ENCODE results near the gene PMPCA.

The PMPCA gene

GRCh38 chr9:136399176-136400037 lies 11.1 kb upstream of the PMPCA start (continued):
- TF ChIP-seq, protein P1, sequence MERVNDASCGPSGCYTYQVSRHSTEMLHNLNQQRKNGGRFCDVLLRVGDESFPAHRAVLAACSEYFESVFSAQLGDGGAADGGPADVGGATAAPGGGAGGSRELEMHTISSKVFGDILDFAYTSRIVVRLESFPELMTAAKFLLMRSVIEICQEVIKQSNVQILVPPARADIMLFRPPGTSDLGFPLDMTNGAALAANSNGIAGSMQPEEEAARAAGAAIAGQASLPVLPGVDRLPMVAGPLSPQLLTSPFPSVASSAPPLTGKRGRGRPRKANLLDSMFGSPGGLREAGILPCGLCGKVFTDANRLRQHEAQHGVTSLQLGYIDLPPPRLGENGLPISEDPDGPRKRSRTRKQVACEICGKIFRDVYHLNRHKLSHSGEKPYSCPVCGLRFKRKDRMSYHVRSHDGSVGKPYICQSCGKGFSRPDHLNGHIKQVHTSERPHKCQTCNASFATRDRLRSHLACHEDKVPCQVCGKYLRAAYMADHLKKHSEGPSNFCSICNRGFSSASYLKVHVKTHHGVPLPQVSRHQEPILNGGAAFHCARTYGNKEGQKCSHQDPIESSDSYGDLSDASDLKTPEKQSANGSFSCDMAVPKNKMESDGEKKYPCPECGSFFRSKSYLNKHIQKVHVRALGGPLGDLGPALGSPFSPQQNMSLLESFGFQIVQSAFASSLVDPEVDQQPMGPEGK (tag by site-specific recombination; IDR thresholded peaks at IDR 0.05): peak; percentile 45
- TF ChIP-seq ZIC2 (tag by site-specific recombination; IDR thresholded peaks at IDR 0.05) (peak; percentile 53), ZBTB11 (tag by site-specific recombination; conservative IDR thresholded peaks at IDR 0.05; ENCODE audit: low read depth) (no peak), ZNF366 (tag by site-specific recombination; conservative IDR thresholded peaks at IDR 0.05) (no peak)

- Histone ChIP-seq H3K4me3 (ENCODE audit: low read depth, low read length) (peak within 1 kb of the TSS; percentile 91), H3K36me3 (ENCODE audit: control insufficient read depth in 2 of 2, insufficient read depth in 1 of 2, low read length in 2 of 2) (peaks cover 7 to 72% of the 10 kb centered on the region in 2 experiments), H3K9me3 (ENCODE audit: control insufficient read depth, insufficient read depth, low read depth, low read length) (no peaks in the 10 kb centered on the region), H3K4me1 (ENCODE audit: control insufficient read depth, insufficient read depth, low read length) (no peaks in the 10 kb centered on the region), H3K27ac (ENCODE audit: extremely low read depth, low read depth, low read length) (peak within 1 kb of the TSS; percentile 53; the same call in 1 of the 2 replicates)
- CTCF ChIA-PET: interaction anchor here (0.5 to 2.6 kb wide), 31 partner anchors 9 to 877 kb away, joined by 3 to 28 read pairs (median 3); partner anchors contain the start of genes DNLZ, ENTR1 and PMPCA
- POLR2A ChIA-PET: interaction anchor here (1.2 to 2.6 kb wide), 4 partner anchors 9 to 37 kb away, joined by 5 to 15 read pairs (median 8); no protein-coding TSS in a partner anchor
- peak; percentile 65 for TF ChIP-seq ZNF335 (tag by site-specific recombination; conservative IDR thresholded peaks at IDR 0.05)
- TF ChIP-seq ZNF2 (tag by site-specific recombination; IDR thresholded peaks at IDR 0.05): no peak
- 0 out of 2 replicates have a peak, but pooled peaks have one; percentile 46 for TF ChIP-seq BCL11A (tag by site-specific recombination; IDR thresholded peaks at IDR 0.05; ENCODE audit: low read depth)
- no peak for TF ChIP-seq ZNF701 (tag by site-specific recombination; IDR thresholded peaks at IDR 0.05)
- TF ChIP-seq ZNF561 (tag by site-specific recombination; IDR thresholded peaks at IDR 0.05; ENCODE audit: borderline replicate concordance): peak; percentile 55; the same call in 1 of the 2 replicates
- no peak for TF ChIP-seq GLI4 (tag by site-specific recombination; IDR thresholded peaks at IDR 0.05)
- TF ChIP-seq ZNF280C (tag by site-specific recombination; IDR thresholded peaks at IDR 0.05): no peak
- TF ChIP-seq, protein P2, sequence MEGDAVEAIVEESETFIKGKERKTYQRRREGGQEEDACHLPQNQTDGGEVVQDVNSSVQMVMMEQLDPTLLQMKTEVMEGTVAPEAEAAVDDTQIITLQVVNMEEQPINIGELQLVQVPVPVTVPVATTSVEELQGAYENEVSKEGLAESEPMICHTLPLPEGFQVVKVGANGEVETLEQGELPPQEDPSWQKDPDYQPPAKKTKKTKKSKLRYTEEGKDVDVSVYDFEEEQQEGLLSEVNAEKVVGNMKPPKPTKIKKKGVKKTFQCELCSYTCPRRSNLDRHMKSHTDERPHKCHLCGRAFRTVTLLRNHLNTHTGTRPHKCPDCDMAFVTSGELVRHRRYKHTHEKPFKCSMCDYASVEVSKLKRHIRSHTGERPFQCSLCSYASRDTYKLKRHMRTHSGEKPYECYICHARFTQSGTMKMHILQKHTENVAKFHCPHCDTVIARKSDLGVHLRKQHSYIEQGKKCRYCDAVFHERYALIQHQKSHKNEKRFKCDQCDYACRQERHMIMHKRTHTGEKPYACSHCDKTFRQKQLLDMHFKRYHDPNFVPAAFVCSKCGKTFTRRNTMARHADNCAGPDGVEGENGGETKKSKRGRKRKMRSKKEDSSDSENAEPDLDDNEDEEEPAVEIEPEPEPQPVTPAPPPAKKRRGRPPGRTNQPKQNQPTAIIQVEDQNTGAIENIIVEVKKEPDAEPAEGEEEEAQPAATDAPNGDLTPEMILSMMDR (tag by site-specific recombination; IDR thresholded peaks at IDR 0.05): peak; percentile 76
- no peak for TF ChIP-seq YY1 (tag by site-specific recombination; IDR thresholded peaks at IDR 0.05)
- no peak for TF ChIP-seq ZNF658 (tag by site-specific recombination; IDR thresholded peaks at IDR 0.05)
- TF ChIP-seq ZNF621 (tag by site-specific recombination; IDR thresholded peaks at IDR 0.05): no peak
- TF ChIP-seq, protein P3, sequence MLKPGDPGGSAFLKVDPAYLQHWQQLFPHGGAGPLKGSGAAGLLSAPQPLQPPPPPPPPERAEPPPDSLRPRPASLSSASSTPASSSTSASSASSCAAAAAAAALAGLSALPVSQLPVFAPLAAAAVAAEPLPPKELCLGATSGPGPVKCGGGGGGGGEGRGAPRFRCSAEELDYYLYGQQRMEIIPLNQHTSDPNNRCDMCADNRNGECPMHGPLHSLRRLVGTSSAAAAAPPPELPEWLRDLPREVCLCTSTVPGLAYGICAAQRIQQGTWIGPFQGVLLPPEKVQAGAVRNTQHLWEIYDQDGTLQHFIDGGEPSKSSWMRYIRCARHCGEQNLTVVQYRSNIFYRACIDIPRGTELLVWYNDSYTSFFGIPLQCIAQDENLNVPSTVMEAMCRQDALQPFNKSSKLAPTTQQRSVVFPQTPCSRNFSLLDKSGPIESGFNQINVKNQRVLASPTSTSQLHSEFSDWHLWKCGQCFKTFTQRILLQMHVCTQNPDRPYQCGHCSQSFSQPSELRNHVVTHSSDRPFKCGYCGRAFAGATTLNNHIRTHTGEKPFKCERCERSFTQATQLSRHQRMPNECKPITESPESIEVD (tag by site-specific recombination; IDR thresholded peaks at IDR 0.05): no peak
- no peak for TF ChIP-seq WT1 (tag by site-specific recombination; IDR thresholded peaks at IDR 0.05)
- no peak for TF ChIP-seq ZNF140 (tag by site-specific recombination; IDR thresholded peaks at IDR 0.05)
- TF ChIP-seq, protein P4, sequence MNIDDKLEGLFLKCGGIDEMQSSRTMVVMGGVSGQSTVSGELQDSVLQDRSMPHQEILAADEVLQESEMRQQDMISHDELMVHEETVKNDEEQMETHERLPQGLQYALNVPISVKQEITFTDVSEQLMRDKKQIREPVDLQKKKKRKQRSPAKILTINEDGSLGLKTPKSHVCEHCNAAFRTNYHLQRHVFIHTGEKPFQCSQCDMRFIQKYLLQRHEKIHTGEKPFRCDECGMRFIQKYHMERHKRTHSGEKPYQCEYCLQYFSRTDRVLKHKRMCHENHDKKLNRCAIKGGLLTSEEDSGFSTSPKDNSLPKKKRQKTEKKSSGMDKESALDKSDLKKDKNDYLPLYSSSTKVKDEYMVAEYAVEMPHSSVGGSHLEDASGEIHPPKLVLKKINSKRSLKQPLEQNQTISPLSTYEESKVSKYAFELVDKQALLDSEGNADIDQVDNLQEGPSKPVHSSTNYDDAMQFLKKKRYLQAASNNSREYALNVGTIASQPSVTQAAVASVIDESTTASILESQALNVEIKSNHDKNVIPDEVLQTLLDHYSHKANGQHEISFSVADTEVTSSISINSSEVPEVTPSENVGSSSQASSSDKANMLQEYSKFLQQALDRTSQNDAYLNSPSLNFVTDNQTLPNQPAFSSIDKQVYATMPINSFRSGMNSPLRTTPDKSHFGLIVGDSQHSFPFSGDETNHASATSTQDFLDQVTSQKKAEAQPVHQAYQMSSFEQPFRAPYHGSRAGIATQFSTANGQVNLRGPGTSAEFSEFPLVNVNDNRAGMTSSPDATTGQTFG (tag by site-specific recombination; IDR thresholded peaks at IDR 0.05; ENCODE audit: borderline replicate concordance): no peak
These were observed 10.2 kb upstream of the PMPCA start, which contains the start of gene SNAPC4 for GRCh38 chr9:136400038-136400834. Gene SNAPC4, minus strand, starts transcription at chr9:136400170. Its CDS starts 1,742 bp downstream, at chr9:136398428.
